ENCODE results near the gene SART3. TPM values are rescaled to one million over a fixed set of nuclear protein-coding genes. Genes with fewer than 3 reads are reported as not detected.

SART3 gene
- polyA plus RNA-seq, 1 of the 3 experiments (the other 2 are of a cell fraction) = 28.9 TPM

- H2AFZ ChIP-seq (ENCODE audit: low read depth) = no peak overlapping the region
- H3K27ac ChIP-seq (ENCODE audit: low read depth in 2 of 2, low read length in 1 of 2) = peak overlapping the region; percentile 28 to 65; a peak in 3 of 4 replicates
- no peak for TF ChIP-seq ZBTB33 (IDR thresholded peaks at IDR 0.05; ENCODE audit: borderline replicate concordance, low read depth)
- no peak for TF ChIP-seq EP300 (IDR thresholded peaks at IDR 0.05; ENCODE audit: borderline replicate concordance in 1 of 2, low read depth in 1 of 2, low read length in 1 of 2)
- no peak for TF ChIP-seq TEAD4 (IDR thresholded peaks at IDR 0.05; ENCODE audit: borderline replicate concordance, insufficient read depth)
- TF ChIP-seq MXI1 (IDR thresholded peaks at IDR 0.05; ENCODE audit: low read depth, low read length) = no peak
- TF ChIP-seq CHD2 (IDR thresholded peaks at IDR 0.05; ENCODE audit: low read length, partially characterized antibody) = no peak
- TF ChIP-seq FOSL2 (IDR thresholded peaks at IDR 0.05; ENCODE audit: borderline replicate concordance, low read depth) = no peak
- TF ChIP-seq GATA2 (CRISPR knock-in tag; IDR thresholded peaks at IDR 0.05) = no peak
- no peak for TF ChIP-seq NRF1 (IDR thresholded peaks at IDR 0.05; ENCODE audit: low read depth, low read length)
- TF ChIP-seq SIN3A (IDR thresholded peaks at IDR 0.05; ENCODE audit: borderline replicate concordance, low read depth, low read length) = no peak
- TF ChIP-seq TAF1 (IDR thresholded peaks at IDR 0.05; ENCODE audit: borderline replicate concordance, low read depth, low read length) = no peak
- TF ChIP-seq SMC3 (IDR thresholded peaks at IDR 0.05; ENCODE audit: low read depth, low read length) = no peak
- TF ChIP-seq TCF12 (IDR thresholded peaks at IDR 0.05) = no peak
- TF ChIP-seq RXRA (IDR thresholded peaks at IDR 0.05; ENCODE audit: borderline replicate concordance, low read depth) = no peak
- no peak for TF ChIP-seq GABPA (IDR thresholded peaks at IDR 0.05; ENCODE audit: low read depth)
- no peak for TF ChIP-seq RFX5 (IDR thresholded peaks at IDR 0.05; ENCODE audit: low read length)
- TF ChIP-seq REST (IDR thresholded peaks at IDR 0.05; ENCODE audit: low read depth, low read length) = no peak
- no peaks in the 10 kb centered on the region for H3K27me3 ChIP-seq (ENCODE audit: insufficient read depth)
- no peaks in the 10 kb centered on the region for H3K9me3 ChIP-seq
- H3K79me2 ChIP-seq (ENCODE audit: insufficient read depth) = peaks cover 50% of the 10 kb centered on the region
- ChIA-PET POLR2A (no interaction called here), CTCF (interaction anchor here (0.6 to 16.0 kb wide), 15 partner anchors 14 to 572 kb away, joined by 3 to 503 read pairs (median 3); no protein-coding TSS in a partner anchor)
- no peaks in the 10 kb centered on the region for H3K9me2 ChIP-seq
- no peak for DNase-seq
- peaks cover 25% of the 10 kb centered on the region for H3F3A ChIP-seq (replicated peaks; ENCODE audit: insufficient read depth)
- WGBS (ENCODE audit: low lambda C conversion rate) = 0% methylated on average over 1 of the region's 1 CpG
- peaks cover 5% of the 10 kb centered on the region; the same call in 1 of the 2 replicates for H4K20me1 ChIP-seq (ENCODE audit: insufficient read depth)
- peak overlapping the region; percentile 94 for H3K4me2 ChIP-seq
- H3K9ac ChIP-seq = no peak overlapping the region; the same call in 1 of the 2 replicates
- peaks cover 31 to 38% of the 10 kb centered on the region in 2 experiments for H3K4me1 ChIP-seq (ENCODE audit: control insufficient read depth in 1 of 2, insufficient read depth in 2 of 2, low read depth in 1 of 2, low read length in 1 of 2)
- peak overlapping the region; percentile 67 to 97 for H3K4me3 ChIP-seq (ENCODE audit: low read depth in 2 of 2, low read length in 1 of 2)
- peaks cover 39 to 48% of the 10 kb centered on the region in 2 experiments for H3K36me3 ChIP-seq (replicated peaks in 1 of 2; ENCODE audit: control insufficient read depth in 1 of 2, insufficient read depth in 2 of 2, low read length in 1 of 2)
These were observed 2.8 kb upstream of the SART3 start for GRCh38 chr12:108563804-108564151.
